ENCODE data around the gene POLR3K. TPM values are rescaled to one million over a fixed set of nuclear protein-coding genes. Genes with fewer than 3 reads are reported as not detected.

Gene POLR3K
- total and polyA plus RNA-seq, 8 donors: 9.6 to 13.4 (median 11.3) TPM

GRCh38 chr16:58491-59439, 5.4 kb upstream of the POLR3K start:
- DNase-seq (peak in 1 of 4 donors; percentile 43), ATAC-seq (no peak)
- Histone ChIP-seq H3K9me3 (no peaks in the 10 kb centered on the region), H3K27ac (no peak overlapping the region), H3K36me3 (peaks cover 0 to 84% of the 10 kb centered on the region in 2 donors), H3K27me3 (no peaks in the 10 kb centered on the region), H3K4me1 (peaks cover 0 to 9% of the 10 kb centered on the region in 2 donors), H3K4me3 (no peak overlapping the region)
- no peak for TF ChIP-seq CTCF (IDR thresholded peaks at IDR 0.05)
- intact Hi-C loops (cut with DNase I): no loop called here

GRCh38 chr16:57711-58110, 4.3 kb upstream of the POLR3K start:
- H3K4me3 ChIP-seq: no peak overlapping the region
- no peak for TF ChIP-seq CTCF (IDR thresholded peaks at IDR 0.05)
- ATAC-seq (no peak), DNase-seq (peak in 1 of 4 donors; percentile 31)
- H3K4me1 ChIP-seq: peaks cover 0 to 15% of the 10 kb centered on the region in 2 donors
- H3K27ac ChIP-seq: no peak overlapping the region
- intact Hi-C loops (cut with DNase I): no loop called here
- H3K9me3 ChIP-seq: no peaks in the 10 kb centered on the region
- H3K36me3 ChIP-seq: peaks cover 0 to 74% of the 10 kb centered on the region in 2 donors
- H3K27me3 ChIP-seq: no peaks in the 10 kb centered on the region

- Histone ChIP-seq H3K36me3 (peaks cover 0 to 60% of the 10 kb centered on the region in 2 donors), H3K27ac (no peak overlapping the region), H3K4me3 (no peak overlapping the region), H3K9me3 (no peaks in the 10 kb centered on the region), H3K27me3 (no peaks in the 10 kb centered on the region), H3K4me1 (peaks cover 3 to 27% of the 10 kb centered on the region in 2 donors)
- no peak for TF ChIP-seq CTCF (IDR thresholded peaks at IDR 0.05)
- no peak for ATAC-seq
- intact Hi-C loops (cut with DNase I): no loop called here
- DNase-seq: peak in 1 of 4 donors; percentile 58
Observed at GRCh38 chr16:56231-56927, 3.0 kb upstream of the POLR3K start.

- Histone ChIP-seq H3K27ac (no peak overlapping the region), H3K4me1 (peaks cover 3 to 35% of the 10 kb centered on the region in 2 donors), H3K27me3 (no peaks in the 10 kb centered on the region), H3K4me3 (no peak overlapping the region), H3K9me3 (no peaks in the 10 kb centered on the region), H3K36me3 (peaks cover 0 to 60% of the 10 kb centered on the region in 2 donors)
- TF ChIP-seq CTCF (IDR thresholded peaks at IDR 0.05): no peak
- DNase-seq (peak in 1 of 4 donors; percentile 37), ATAC-seq (no peak)
- intact Hi-C loops (cut with DNase I): no loop called here
Observed at GRCh38 chr16:55571-56136, 2.2 kb upstream of the POLR3K start.

- no peak for DNase-seq
- H3K4me3 ChIP-seq: peak overlapping the region; percentile 88 to 95
- intact Hi-C loops (cut with DNase I): no loop called here
- H3K36me3 ChIP-seq: peaks cover 0 to 52% of the 10 kb centered on the region in 2 donors
- H3K9me3 ChIP-seq: no peaks in the 10 kb centered on the region
- peak overlapping the region in 1 of 2 donors; percentile 77 for H3K27ac ChIP-seq
- peaks cover 3 to 36% of the 10 kb centered on the region in 2 donors for H3K4me1 ChIP-seq
- no peaks in the 10 kb centered on the region for H3K27me3 ChIP-seq
- no peak for TF ChIP-seq CTCF (IDR thresholded peaks at IDR 0.05)
- ATAC-seq: no peak
Observed at GRCh38 chr16:54237-54581, 801 bp upstream of the POLR3K start.

All from left lung (tissue), 10 donors.